ENCODE measurements around the gene VARS1. TPM values are rescaled to one million over a fixed set of nuclear protein-coding genes. Genes with fewer than 3 reads are reported as not detected.

The VARS1 gene
- total and polyA plus RNA-seq, 2 donors from 2014 or later, result 30.3 to 79.0 TPM

GRCh38 chr6:31785475-31785874 lies 10.1 kb downstream of the VARS1 start:
- TF ChIP-seq CTCF (IDR thresholded peaks at IDR 0.05; ENCODE audit: borderline replicate concordance, extremely low read depth, insufficient read depth), result no peak
- H3K4me3 ChIP-seq (ENCODE audit: low read length in 3 of 3), result no peak overlapping the region
- DNase-seq (peak in 1 of 5 donors; percentile 51), FAIRE-seq (no peak)
- intact Hi-C loops (cut with DNase I), result no loop called here
- H3K27ac ChIP-seq (ENCODE audit: low read depth in 2 of 2, low read length in 2 of 2), result no peak overlapping the region
- H3K36me3 ChIP-seq (ENCODE audit: control insufficient read depth in 2 of 3, insufficient read depth in 3 of 3, low read length in 3 of 3), result peaks cover 0 to 18% (median 15%) of the 10 kb centered on the region in 3 donors
- H3K27me3 ChIP-seq (ENCODE audit: control insufficient read depth, insufficient read depth, low read length), result no peaks in the 10 kb centered on the region
- no peaks in the 10 kb centered on the region for H3K4me1 ChIP-seq (ENCODE audit: control insufficient read depth in 2 of 3, insufficient read depth in 2 of 3, low read depth in 1 of 3, low read length in 3 of 3)
- no peaks in the 10 kb centered on the region for H3K9me3 ChIP-seq (ENCODE audit: control insufficient read depth in 2 of 3, insufficient read depth in 1 of 3, low read length in 3 of 3)
- H3K9ac ChIP-seq (ENCODE audit: low read length in 3 of 3), result no peak overlapping the region

GRCh38 chr6:31784098-31784925 lies 11.2 kb downstream of the VARS1 start:
- intact Hi-C loops (cut with DNase I), result no loop called here
- no peaks in the 10 kb centered on the region for H3K27me3 ChIP-seq (ENCODE audit: control insufficient read depth, insufficient read depth, low read length)
- DNase-seq, result peak in 1 of 5 donors; percentile 54

GRCh38 chr6:31782126-31782855 lies 13.3 kb downstream of the VARS1 start:
- peak in 1 of 5 donors; percentile 69 for DNase-seq

More at GRCh38 chr6:31784098-31784925, 11.2 kb downstream of the VARS1 start:
- Histone ChIP-seq H3K9ac (ENCODE audit: low read length in 3 of 3) (no peak overlapping the region), H3K9me3 (ENCODE audit: control insufficient read depth in 2 of 3, insufficient read depth in 1 of 3, low read length in 3 of 3) (no peaks in the 10 kb centered on the region), H3K4me1 (ENCODE audit: control insufficient read depth in 2 of 3, insufficient read depth in 2 of 3, low read depth in 1 of 3, low read length in 3 of 3) (no peaks in the 10 kb centered on the region), H3K36me3 (ENCODE audit: control insufficient read depth in 2 of 3, insufficient read depth in 3 of 3, low read length in 3 of 3) (peaks cover 0 to 18% (median 18%) of the 10 kb centered on the region in 3 donors), H3K4me3 (ENCODE audit: low read length in 3 of 3) (no peak overlapping the region), H3K27ac (ENCODE audit: low read depth in 2 of 2, low read length in 2 of 2) (no peak overlapping the region)
- no peak for FAIRE-seq
- TF ChIP-seq CTCF (IDR thresholded peaks at IDR 0.05; ENCODE audit: borderline replicate concordance, extremely low read depth, insufficient read depth), result no peak

More at GRCh38 chr6:31782126-31782855, 13.3 kb downstream of the VARS1 start:
- intact Hi-C loops (cut with DNase I), result no loop called here
- H3K36me3 ChIP-seq (ENCODE audit: control insufficient read depth in 2 of 3, insufficient read depth in 3 of 3, low read length in 3 of 3), result peaks cover 0 to 18% (median 18%) of the 10 kb centered on the region in 3 donors
- H3K27me3 ChIP-seq (ENCODE audit: control insufficient read depth, insufficient read depth, low read length), result no peaks in the 10 kb centered on the region
- no peak for TF ChIP-seq CTCF (IDR thresholded peaks at IDR 0.05; ENCODE audit: borderline replicate concordance, extremely low read depth, insufficient read depth)
- no peak overlapping the region for H3K9ac ChIP-seq (ENCODE audit: low read length in 3 of 3)
- no peak overlapping the region for H3K27ac ChIP-seq (ENCODE audit: low read depth in 2 of 2, low read length in 2 of 2)
- no peak overlapping the region for H3K4me3 ChIP-seq (ENCODE audit: low read length in 3 of 3)
- no peak for FAIRE-seq
- H3K4me1 ChIP-seq (ENCODE audit: control insufficient read depth in 2 of 3, insufficient read depth in 2 of 3, low read depth in 1 of 3, low read length in 3 of 3), result peaks cover 0 to 3% (median 0%) of the 10 kb centered on the region in 3 donors
- H3K9me3 ChIP-seq (ENCODE audit: control insufficient read depth in 2 of 3, insufficient read depth in 1 of 3, low read length in 3 of 3), result no peaks in the 10 kb centered on the region
